GM19240 (cell line): Measurements from ENCODE around the gene TICAM1.
"Not testable (repeated sequence)": the region's sequence is repeated elsewhere in the genome, so short reads cannot be mapped to it uniquely, and the experiment has no call there.

Source experiments
- DNase-seq: peaks from one replicate; pipeline ENCODE4 v3.0.0; 2011; ENCODE audit warnings: low spot score; ENCODE audit not compliant: insufficient read length

Gene TICAM1

DNA sequence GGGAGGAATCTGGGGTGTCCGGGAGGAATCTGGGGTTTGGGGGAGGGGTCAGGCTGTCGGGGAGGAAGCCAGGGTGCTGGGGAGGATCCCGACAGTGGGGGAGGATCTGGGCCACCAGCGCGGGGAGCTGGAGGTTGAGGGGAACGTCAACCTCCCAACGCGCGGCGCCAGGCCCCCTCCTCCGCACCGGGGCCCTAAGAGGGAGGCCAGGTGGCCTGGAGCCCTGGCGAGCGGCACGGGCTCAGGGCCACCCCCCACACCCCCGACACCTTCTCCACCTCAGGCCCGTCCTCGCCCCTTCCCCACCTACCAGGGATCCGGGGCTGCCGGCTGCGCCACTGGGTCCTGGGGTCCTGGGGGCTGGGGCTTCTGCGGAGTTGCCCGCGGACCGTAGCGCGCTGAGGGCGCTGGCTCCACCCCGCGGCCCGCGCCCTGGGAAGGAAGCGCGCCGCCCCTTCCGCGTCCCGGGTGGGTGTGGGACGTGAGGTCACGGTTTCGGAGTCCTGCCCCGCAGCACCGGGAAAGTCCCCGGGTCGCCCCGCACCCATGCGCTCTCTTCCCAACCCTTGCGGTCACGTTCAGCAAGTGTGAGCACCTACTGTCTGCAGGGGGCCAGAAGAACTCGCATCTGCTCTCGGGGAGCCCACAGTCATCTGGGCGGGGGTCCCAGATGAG is at the start of gene TICAM1:
TICAM1 (minus strand) TSS at position 409 of the 675 bp plus-strand sequence. CDS start 13,335 bp downstream, outside the sequence.
- DNase-seq: peak; percentile 57

DNA sequence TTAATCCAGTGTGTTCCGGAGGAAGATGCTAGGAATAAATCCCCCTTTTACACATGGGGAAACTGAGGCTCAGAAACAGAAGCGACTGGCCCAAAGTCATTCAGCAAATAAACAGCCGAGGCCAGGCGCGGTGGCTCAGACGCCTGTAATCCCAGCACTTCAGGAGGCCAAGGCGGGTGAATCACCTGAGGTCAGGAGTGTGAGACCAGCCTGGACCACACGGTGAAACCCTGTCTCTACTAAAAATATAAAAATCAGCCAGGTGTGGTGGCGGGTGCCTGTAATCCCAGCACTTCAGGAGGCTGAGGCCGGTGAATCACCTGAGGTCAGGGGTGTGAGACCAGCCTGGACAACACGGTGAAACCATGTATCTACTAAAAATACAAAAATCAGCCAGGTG is 47.5 kb upstream of the TICAM1 start:
- no peak for DNase-seq

- no peak for DNase-seq
Observed at GRCh38 chr19:4878491-4878968, 47.0 kb upstream of the TICAM1 start.

DNA sequence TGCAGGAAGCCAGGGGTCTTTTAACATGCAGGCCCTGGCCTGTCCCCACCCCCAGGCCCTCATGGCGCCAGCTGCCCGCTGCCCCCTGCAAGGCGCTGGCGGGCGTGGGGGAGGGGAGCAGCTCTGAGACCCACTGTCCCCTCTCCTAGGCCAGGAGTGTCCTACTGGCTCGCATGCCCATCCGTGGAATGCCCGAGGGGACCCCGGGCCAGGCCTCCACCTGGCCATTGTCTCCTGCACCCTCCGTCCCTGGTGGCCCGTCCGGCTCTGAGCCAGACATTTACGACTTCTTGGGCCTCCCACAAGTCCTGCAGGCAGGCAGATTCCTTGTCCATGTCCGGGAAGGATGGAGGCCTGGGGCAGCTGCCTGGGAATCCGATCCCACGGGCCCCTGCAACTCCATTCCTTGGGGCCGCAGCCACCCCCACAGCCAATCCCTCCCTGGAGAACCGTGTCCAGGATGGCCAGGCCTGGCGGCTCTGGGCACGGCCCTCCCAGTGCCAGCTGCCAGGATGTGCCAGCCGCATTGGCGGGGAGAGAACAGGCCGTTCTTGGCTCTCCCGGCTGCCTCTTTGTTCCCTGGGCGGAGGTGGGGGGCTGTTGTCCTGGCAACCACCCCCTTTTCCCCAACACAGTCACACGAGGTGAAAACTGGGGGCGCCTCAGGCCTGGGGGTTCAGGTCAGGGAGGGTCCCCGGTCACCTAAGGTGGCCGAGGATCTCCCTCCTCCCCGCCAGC is 46.4 kb upstream of the TICAM1 start:
- DNase-seq: no peak

GRCh38 chr19:4873930-4874329 is 42.4 kb upstream of the TICAM1 start:
- no peak for DNase-seq

DNA sequence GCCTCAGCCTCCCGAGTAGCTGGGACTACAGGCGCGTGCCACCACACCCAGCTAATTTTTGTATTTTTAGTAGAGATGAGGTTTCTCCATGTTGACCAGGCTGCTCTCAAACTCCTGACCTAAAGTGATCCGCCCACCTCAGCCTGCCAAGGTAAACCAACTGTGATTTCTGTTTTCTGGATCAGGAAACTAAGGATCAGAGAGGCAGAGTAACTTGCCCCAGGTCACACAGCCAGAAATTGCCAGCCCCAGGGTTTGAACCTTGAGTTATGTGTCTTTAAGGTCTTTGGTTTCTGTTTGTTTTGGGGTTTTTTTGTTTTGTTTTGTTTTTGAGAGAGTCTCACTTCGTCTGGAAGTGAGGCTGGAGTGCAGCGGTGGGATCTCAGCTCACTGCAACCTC is 40.2 kb upstream of the TICAM1 start:
- DNase-seq: no peak

GRCh38 chr19:4870025-4870700 is 38.7 kb upstream of the TICAM1 start:
- DNase-seq: no peak

GRCh38 chr19:4868286-4868834 is 36.8 kb upstream of the TICAM1 start:
- no peak for DNase-seq

GRCh38 chr19:4867534-4868285 is 36.2 kb upstream of the TICAM1 start, which contains the start of gene PLIN3:
PLIN3 (minus strand) TSS chr19:4867667; CDS start chr19:4861394, 6,273 bp downstream.
- DNase-seq: peak; percentile 89

DNA sequence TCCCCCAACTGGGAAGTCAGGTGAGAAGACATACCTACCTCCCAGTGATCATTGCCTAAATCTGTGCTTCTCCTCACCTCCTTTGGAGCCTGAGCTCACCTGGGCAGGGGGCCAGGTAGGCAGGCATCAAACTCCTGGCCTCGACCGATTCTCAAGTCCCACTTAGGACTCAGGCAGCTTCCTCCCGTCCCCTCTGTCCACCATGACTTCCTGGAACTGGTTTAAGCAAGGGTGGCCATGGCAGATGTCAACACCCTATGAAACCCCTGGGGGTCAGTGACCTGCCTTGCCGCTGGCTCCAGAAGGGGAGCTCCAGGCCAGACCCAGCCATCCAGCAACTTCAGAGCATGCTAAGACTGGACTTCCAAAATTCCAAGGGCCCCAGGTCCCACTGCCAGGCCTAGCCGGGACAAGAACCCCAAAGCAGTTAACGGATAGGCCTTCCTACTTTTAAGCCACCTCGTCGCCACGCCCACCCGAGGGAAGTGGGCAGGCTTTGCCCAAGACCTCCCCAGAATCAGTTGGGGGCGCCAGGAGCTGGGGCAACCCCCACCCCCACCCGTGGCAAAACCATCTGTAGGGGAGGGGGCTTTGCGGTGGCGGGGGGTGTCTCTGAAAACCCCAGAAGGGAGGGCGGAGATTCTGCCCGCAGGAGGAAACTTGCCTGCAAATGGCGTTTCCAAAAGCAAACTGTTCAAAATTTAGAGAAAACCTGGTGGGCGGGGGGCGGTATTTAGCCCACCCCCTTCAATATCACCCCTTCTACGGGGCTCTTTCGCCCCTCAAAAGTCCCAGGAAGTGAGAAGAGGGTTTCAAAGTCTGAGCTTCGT is 35.3 kb upstream of the TICAM1 start:
- no peak for DNase-seq

GRCh38 chr19:4861147-4861546 is 29.6 kb upstream of the TICAM1 start:
- no peak for DNase-seq

GRCh38 chr19:4859697-4860096 is 28.2 kb upstream of the TICAM1 start:
- no peak for DNase-seq

- not testable (repeated sequence) for DNase-seq
Observed at GRCh38 chr19:4856468-4856867, 25.0 kb upstream of the TICAM1 start.

- not testable (repeated sequence) for DNase-seq
Observed at GRCh38 chr19:4853506-4853905, 22.0 kb upstream of the TICAM1 start.

DNA sequence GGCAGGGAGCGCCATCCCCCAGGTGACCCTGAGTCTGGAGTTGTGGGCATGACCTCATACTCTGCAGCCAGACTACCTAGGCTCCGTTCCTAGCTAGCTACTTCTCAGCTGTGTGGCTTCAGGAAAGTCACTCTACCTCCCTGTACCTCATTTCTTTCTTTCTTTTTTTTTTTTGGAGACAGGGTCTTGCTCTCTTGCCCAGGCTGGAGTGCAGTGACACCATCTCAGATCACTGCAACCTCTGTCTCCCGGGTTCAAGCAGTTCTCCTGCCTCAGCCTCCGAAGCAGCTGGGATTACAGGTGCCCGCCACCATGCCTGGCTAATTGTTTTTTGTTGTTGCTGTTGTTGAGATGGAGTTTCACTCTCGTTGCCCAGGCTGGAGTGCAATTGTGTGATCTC is 21.0 kb upstream of the TICAM1 start:
- no peak for DNase-seq

GRCh38 chr19:4851551-4852290 is 20.2 kb upstream of the TICAM1 start:
- DNase-seq: peak; percentile 45

- no peak for DNase-seq
Observed at GRCh38 chr19:4849019-4849418, 17.5 kb upstream of the TICAM1 start.

DNA sequence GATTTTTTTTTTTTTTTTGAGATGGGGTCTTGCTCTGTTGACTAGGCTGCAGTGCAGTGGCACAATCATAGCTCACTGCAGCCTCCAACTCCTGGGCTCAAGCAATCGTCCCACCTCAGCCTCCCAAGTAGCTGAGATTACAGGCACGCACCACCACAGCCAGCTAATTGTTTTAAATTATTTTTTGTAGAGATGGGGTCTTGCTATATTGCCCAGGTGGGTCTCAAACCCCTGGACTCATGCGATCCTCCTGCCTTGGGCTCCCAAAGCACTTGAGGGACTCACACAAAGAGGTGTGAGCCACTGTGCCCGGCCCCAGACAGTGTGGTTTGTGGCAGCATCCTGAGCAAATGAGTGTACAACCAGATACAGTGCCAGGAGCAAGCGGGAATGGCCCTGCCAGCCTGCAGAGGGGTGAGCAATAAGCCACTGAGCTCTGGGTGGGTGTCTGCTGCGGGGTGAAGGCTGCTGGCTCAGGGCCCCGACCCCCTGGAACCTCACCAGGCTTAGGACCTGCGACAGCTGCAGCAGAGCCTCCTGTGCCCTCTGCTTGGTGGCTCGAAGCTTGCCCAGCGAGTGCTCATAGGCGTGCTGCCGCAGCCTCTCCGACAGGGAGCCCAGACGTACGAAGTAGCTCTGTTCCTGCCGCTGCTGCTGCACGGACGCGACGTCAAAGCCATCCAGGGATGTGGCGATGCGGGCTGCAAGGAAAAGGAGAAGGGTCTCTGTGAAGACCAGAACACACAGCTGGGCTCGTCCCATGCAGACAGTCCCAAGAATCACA is 15.9 kb upstream of the TICAM1 start:
- no peak for DNase-seq

DNA sequence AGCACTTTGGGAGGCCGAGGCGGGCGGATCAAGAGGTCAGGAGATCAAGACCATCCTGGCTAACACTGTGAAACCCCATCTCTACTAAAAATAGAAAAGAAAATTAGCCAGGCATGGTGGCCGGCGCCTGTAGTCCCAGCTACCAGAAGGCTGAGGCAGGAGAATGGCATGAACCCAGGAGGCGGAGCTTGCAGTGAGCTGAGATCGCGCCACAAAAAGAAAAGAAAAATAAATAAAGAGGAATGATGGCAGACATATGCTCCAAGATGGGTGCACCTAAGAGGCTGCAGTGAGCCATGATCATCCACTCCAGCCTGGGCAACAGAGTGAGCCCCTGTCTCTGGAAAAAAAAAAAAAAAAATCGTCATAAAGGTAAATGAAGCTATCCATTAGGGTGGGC is 14.5 kb upstream of the TICAM1 start:
- not testable (repeated sequence) for DNase-seq
